ENCODE data around the gene KCTD21. TPM values are rescaled to one million over a fixed set of nuclear protein-coding genes. Genes with fewer than 3 reads are reported as not detected.

KCTD21 gene
- polyA plus RNA-seq, 4 donors: 8.0 to 9.4 (median 8.4) TPM

- no peak for DNase-seq (ENCODE audit: low read depth in 4 of 4, low spot score in 3 of 4)
These were observed 14.3 kb upstream of the KCTD21 start for GRCh38 chr11:78202733-78203167.

GRCh38 chr11:78201096-78201818 is 12.8 kb upstream of the KCTD21 start:
- no peak for DNase-seq (ENCODE audit: low read depth in 4 of 4, low spot score in 3 of 4)

GRCh38 chr11:78200553-78200952 is 12.1 kb upstream of the KCTD21 start:
- DNase-seq (ENCODE audit: low read depth in 4 of 4, low spot score in 3 of 4): no peak

GRCh38 chr11:78200061-78200460 is 11.6 kb upstream of the KCTD21 start:
- no peak for DNase-seq (ENCODE audit: low read depth in 4 of 4, low spot score in 3 of 4)

GRCh38 chr11:78199653-78200015 is 11.2 kb upstream of the KCTD21 start:
- no peak for DNase-seq (ENCODE audit: low read depth in 4 of 4, low spot score in 3 of 4)

GRCh38 chr11:78199015-78199652 is 10.7 kb upstream of the KCTD21 start:
- no peak for DNase-seq (ENCODE audit: low read depth in 4 of 4, low spot score in 3 of 4)

GRCh38 chr11:78197816-78198215 is 9.4 kb upstream of the KCTD21 start:
- no peak for DNase-seq (ENCODE audit: low read depth in 4 of 4, low spot score in 3 of 4)

GRCh38 chr11:78196661-78197091 is 8.2 kb upstream of the KCTD21 start:
- DNase-seq (ENCODE audit: low read depth in 4 of 4, low spot score in 3 of 4): no peak

GRCh38 chr11:78195917-78196560 is 7.6 kb upstream of the KCTD21 start:
- DNase-seq (ENCODE audit: low read depth in 4 of 4, low spot score in 3 of 4): no peak

GRCh38 chr11:78194490-78194889 is 6.1 kb upstream of the KCTD21 start:
- no peak for DNase-seq (ENCODE audit: low read depth in 4 of 4, low spot score in 3 of 4)

- DNase-seq (ENCODE audit: low read depth in 4 of 4, low spot score in 3 of 4): no peak
These were observed 5.4 kb upstream of the KCTD21 start for GRCh38 chr11:78193806-78194205.

- no peak for DNase-seq (ENCODE audit: low read depth in 4 of 4, low spot score in 3 of 4)
These were observed 4.5 kb upstream of the KCTD21 start for GRCh38 chr11:78192911-78193351.

GRCh38 chr11:78192223-78192719 is 3.8 kb upstream of the KCTD21 start:
- DNase-seq (ENCODE audit: low read depth in 4 of 4, low spot score in 3 of 4): no peak

- no peak for DNase-seq (ENCODE audit: low read depth in 4 of 4, low spot score in 3 of 4)
These were observed 2.6 kb upstream of the KCTD21 start for GRCh38 chr11:78190871-78191538.

GRCh38 chr11:78190374-78190773 is 1.9 kb upstream of the KCTD21 start:
- DNase-seq (ENCODE audit: low read depth in 4 of 4, low spot score in 3 of 4): no peak

- DNase-seq (ENCODE audit: low read depth in 4 of 4, low spot score in 3 of 4): no peak
These were observed 1.4 kb upstream of the KCTD21 start for GRCh38 chr11:78189851-78190250.

- DNase-seq (ENCODE audit: low read depth in 4 of 4, low spot score in 3 of 4): no peak
These were observed 823 bp upstream of the KCTD21 start for GRCh38 chr11:78189174-78189724.

- no peak for DNase-seq (ENCODE audit: low read depth in 4 of 4, low spot score in 3 of 4)
These were observed 800 bp downstream of the KCTD21 start for GRCh38 chr11:78187366-78188285.

- DNase-seq (ENCODE audit: low read depth in 4 of 4, low spot score in 3 of 4): no peak
These were observed 7.2 kb downstream of the KCTD21 start for GRCh38 chr11:78181185-78181584.

- no peak for DNase-seq (ENCODE audit: low read depth in 4 of 4, low spot score in 3 of 4)
These were observed 7.7 kb downstream of the KCTD21 start for GRCh38 chr11:78180751-78181150.

All from left renal pelvis (tissue), 4 donors.